GM23338 (cell line): Measurements from ENCODE around the gene MRPS27. TPM values are rescaled to one million over a fixed set of nuclear protein-coding genes. Genes with fewer than 3 reads are reported as not detected.

Experiments
- ATAC-seq: fragments of 200-7000 bp; cut with Tn5 transposase; 3 replicates; pipeline ENCODE4 v1.9.1; 2020
- DNase-seq: peaks from one replicate; pipeline ENCODE4 v3.0.0-alpha.2; 2015; ENCODE audit warnings: low spot score
- H2AFZ ChIP-seq: fragments of 200-600 bp; sonication (generic); 2 replicates; pipeline ENCODE4 v1.8.0; 2016; ENCODE audit warnings: antibody characterized with exemption, mild to moderate bottlenecking, moderate library complexity
- H3F3A ChIP-seq: fragments of 200-600 bp; sonication (generic); replicated peaks from 2 replicates; pipeline ENCODE4 v1.8.0; 2017; ENCODE audit warnings: antibody characterized with exemption, mixed run types, low read depth
- H3K27ac ChIP-seq: fragments of 200-600 bp; sonication (generic); 2 replicates; pipeline ENCODE4 v1.6.1; 2016; ENCODE audit warnings: low read depth
- H3K27me3 ChIP-seq: fragments of 200-600 bp; sonication (generic); 2 replicates; pipeline ENCODE4 v1.8.0; 2016; ENCODE audit warnings: mild to moderate bottlenecking, mixed run types, moderate library complexity; ENCODE audit not compliant: insufficient read depth
- H3K36me3 ChIP-seq: fragments of 200-600 bp; sonication (generic); 2 replicates; pipeline ENCODE4 v1.8.0; 2016; ENCODE audit warnings: mild to moderate bottlenecking; ENCODE audit not compliant: insufficient read depth
- H3K4me1 ChIP-seq: fragments of 200-600 bp; sonication (generic); 2 replicates; pipeline ENCODE4 v1.8.0; 2016; ENCODE audit warnings: mild to moderate bottlenecking, moderate library complexity; ENCODE audit not compliant: insufficient read depth
- H3K4me2 ChIP-seq: fragments of 200-600 bp; sonication (generic); 2 replicates; pipeline ENCODE4 v1.7.1; 2017; ENCODE audit warnings: mixed run types
- H3K4me3 ChIP-seq: fragments of 200-600 bp; sonication (generic); 2 replicates; pipeline ENCODE4 v1.6.1; 2016; ENCODE audit warnings: mixed run types
- H3K79me2 ChIP-seq: fragments of 200-600 bp; sonication (generic); replicated peaks from 2 replicates; pipeline ENCODE4 v1.8.0; 2017; ENCODE audit warnings: mild to moderate bottlenecking; ENCODE audit not compliant: insufficient read depth
- H3K9me2 ChIP-seq: fragments of 200-600 bp; sonication (generic); 2 replicates; pipeline ENCODE4 v1.8.0; 2017; ENCODE audit not compliant: insufficient read depth
- H4K20me1 ChIP-seq: fragments of 200-600 bp; sonication (generic); replicated peaks from 2 replicates; pipeline ENCODE4 v1.8.0; 2017; ENCODE audit warnings: mild to moderate bottlenecking; ENCODE audit not compliant: insufficient read depth
- H3K27ac Mint-ChIP-seq: 2 replicates; pipeline ENCODE4 v1.8.0; 2020; ENCODE audit warnings: inconsistent platforms, mild to moderate bottlenecking, moderate library complexity, mixed read lengths
- H3K27me3 Mint-ChIP-seq: 3 replicates; pipeline ENCODE4 v1.8.0; 2022; ENCODE audit warnings: low read depth, mild to moderate bottlenecking, moderate library complexity, mixed read lengths, inconsistent platforms; ENCODE audit not compliant: insufficient read depth, poor library complexity
- H3K36me3 Mint-ChIP-seq: 3 replicates; pipeline ENCODE4 v1.8.0; 2021; ENCODE audit warnings: low read depth, mild to moderate bottlenecking, inconsistent platforms, moderate library complexity, mixed read lengths
- H3K4me1 Mint-ChIP-seq: 3 replicates; pipeline ENCODE4 v1.8.0; 2020; ENCODE audit warnings: mild to moderate bottlenecking, inconsistent platforms, mixed read lengths
- H3K4me3 Mint-ChIP-seq: 3 replicates; pipeline ENCODE4 v1.8.0; 2021; ENCODE audit warnings: moderate library complexity, mild to moderate bottlenecking, inconsistent platforms, mixed read lengths
- H3K9me3 Mint-ChIP-seq: 3 replicates; pipeline ENCODE4 v1.8.0; 2020; ENCODE audit warnings: moderate library complexity, mild to moderate bottlenecking, inconsistent platforms, mixed read lengths
- CREB1 ChIP-seq: fragments of 250-450 bp; sonication (Bioruptor Pico); IDR thresholded peaks from 2 replicates; pipeline ENCODE4 v1.5.0; 2020; ENCODE audit warnings: low read depth, mild to moderate bottlenecking, moderate library complexity
- EZH2 ChIP-seq: fragments of 200-600 bp; sonication (generic); IDR thresholded peaks from one replicate; pipeline ENCODE4 v1.8.0; 2017; ENCODE audit warnings: antibody characterized with exemption, mild to moderate bottlenecking, low read depth; ENCODE audit not compliant: unreplicated experiment
- JUNB ChIP-seq: IDR thresholded peaks from one replicate; pipeline ENCODE4 v1.6.1; 2016; ENCODE audit warnings: antibody characterized with exemption; ENCODE audit not compliant: unreplicated experiment
- POLR2AphosphoS5 ChIP-seq: IDR thresholded peaks from 2 replicates; pipeline ENCODE4 v1.6.1; 2016; ENCODE audit warnings: antibody characterized with exemption, low read depth
- polyA plus RNA-seq: library from polyadenylated mRNA; unstranded; fragments of >200 nt; fragmentation: Nextera tagmentation; extraction: Ambion mirVana; gene quantifications from 2 replicates; pipeline ENCODE4 v1.2.1, GENCODE V29; 2016
- total RNA-seq: library from RNA; depleted of rRNA; stranded (reverse); fragments of >200 nt; shearing (Covaris generic); gene quantifications from 2 replicates; pipeline ENCODE4 v1.2.3, GENCODE V29; 2014
- TF ChIP-seq, protein P1 (sequence below), 2 experiments: fragments of 200-600 bp in 1 of 2; sonication (generic) in 1 of 2; conservative IDR thresholded peaks; 2 replicates each; pipeline versions ENCODE4 v1.5.1 to v1.6.1; 2016 to 2017; ENCODE audit warnings: antibody characterized with exemption in 2 of 2, low read depth in 2 of 2, mild to moderate bottlenecking in 2 of 2, moderate library complexity in 1 of 2
- TF ChIP-seq, protein P2 (sequence below): fragments of 250-450 bp; sonication (Bioruptor Pico); IDR thresholded peaks from 2 replicates; pipeline ENCODE4 v1.5.0; 2020; ENCODE audit warnings: mild to moderate bottlenecking, moderate library complexity
- TF ChIP-seq, protein P3 (sequence below): IDR thresholded peaks from one replicate; pipeline ENCODE4 v1.6.1; 2018; ENCODE audit warnings: antibody characterized with exemption; ENCODE audit not compliant: unreplicated experiment

Gene MRPS27
- total and polyA plus RNA-seq, 2 experiments from 2014 or later, result 53.2 to 141 TPM

DNA sequence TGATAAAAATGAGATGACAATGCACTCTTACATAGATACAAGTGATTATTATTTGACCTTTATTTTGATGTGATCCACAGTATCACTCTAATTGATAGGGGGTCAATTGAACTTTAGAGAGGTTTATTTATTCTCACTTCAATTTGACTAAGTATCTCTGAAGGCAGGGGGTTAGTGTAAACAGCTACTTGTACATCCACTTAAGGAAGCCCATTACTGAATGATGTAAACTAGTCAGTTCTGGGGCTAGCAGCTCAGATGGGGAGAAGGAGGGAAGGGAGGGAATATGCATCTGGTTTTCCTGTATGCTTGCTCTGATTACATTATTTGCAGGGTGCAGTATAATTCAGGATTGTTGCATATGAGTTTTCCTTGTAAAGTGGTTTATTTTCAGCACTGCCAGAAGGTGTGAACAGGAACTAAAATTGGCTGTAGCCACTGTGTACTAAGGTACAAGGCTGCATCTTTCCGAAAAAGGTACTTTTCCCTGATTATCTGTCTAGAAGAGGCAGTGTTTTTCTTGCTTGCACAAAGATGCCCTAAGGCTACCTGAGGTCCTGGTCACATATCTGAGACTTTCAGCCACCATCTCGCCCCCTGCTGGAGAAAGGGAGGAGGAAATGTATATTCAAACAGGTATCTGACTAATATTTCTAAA is 51.2 kb downstream of the MRPS27 start:
- DNase-seq, result peak; percentile 85
- Histone ChIP-seq H3K79me2 (peaks cover 12% of the 10 kb centered on the region; the same call in 1 of the 2 replicates), H3K9me2 (no peaks in the 10 kb centered on the region), H3K27ac (no peak overlapping the region), H3K4me3 (no peak overlapping the region), H3K4me1 (no peaks in the 10 kb centered on the region; the same call in 1 of the 2 replicates), H3K27me3 (no peaks in the 10 kb centered on the region), H3F3A (no peaks in the 10 kb centered on the region), H3K4me2 (no peak overlapping the region), H2AFZ (no peak overlapping the region), H4K20me1 (peaks cover 3% of the 10 kb centered on the region; the same call in 1 of the 2 replicates), H3K36me3 (0 out of 2 replicates have a peak, but pooled peaks cover 4% of the 10 kb centered on the region)
- Mint-ChIP-seq H3K9me3 (no peaks in the 10 kb centered on the region), H3K4me1 (peaks cover 8% of the 10 kb centered on the region; the same call in 2 of the 3 replicates), H3K27ac (no peak overlapping the region), H3K36me3 (peaks cover 6% of the 10 kb centered on the region; the same call in 2 of the 3 replicates), H3K4me3 (no peak overlapping the region), H3K27me3 (no peaks in the 10 kb centered on the region)
- peak; percentile 81 for ATAC-seq
- TF ChIP-seq JUNB (no peak), CREB1 (CRISPR knock-in tag) (no peak)
- TF ChIP-seq, protein P1, sequence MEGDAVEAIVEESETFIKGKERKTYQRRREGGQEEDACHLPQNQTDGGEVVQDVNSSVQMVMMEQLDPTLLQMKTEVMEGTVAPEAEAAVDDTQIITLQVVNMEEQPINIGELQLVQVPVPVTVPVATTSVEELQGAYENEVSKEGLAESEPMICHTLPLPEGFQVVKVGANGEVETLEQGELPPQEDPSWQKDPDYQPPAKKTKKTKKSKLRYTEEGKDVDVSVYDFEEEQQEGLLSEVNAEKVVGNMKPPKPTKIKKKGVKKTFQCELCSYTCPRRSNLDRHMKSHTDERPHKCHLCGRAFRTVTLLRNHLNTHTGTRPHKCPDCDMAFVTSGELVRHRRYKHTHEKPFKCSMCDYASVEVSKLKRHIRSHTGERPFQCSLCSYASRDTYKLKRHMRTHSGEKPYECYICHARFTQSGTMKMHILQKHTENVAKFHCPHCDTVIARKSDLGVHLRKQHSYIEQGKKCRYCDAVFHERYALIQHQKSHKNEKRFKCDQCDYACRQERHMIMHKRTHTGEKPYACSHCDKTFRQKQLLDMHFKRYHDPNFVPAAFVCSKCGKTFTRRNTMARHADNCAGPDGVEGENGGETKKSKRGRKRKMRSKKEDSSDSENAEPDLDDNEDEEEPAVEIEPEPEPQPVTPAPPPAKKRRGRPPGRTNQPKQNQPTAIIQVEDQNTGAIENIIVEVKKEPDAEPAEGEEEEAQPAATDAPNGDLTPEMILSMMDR (conservative IDR thresholded peaks at IDR 0.05; ENCODE audit: low read depth in 2 of 2), result peak; percentile 74 to 94

DNA sequence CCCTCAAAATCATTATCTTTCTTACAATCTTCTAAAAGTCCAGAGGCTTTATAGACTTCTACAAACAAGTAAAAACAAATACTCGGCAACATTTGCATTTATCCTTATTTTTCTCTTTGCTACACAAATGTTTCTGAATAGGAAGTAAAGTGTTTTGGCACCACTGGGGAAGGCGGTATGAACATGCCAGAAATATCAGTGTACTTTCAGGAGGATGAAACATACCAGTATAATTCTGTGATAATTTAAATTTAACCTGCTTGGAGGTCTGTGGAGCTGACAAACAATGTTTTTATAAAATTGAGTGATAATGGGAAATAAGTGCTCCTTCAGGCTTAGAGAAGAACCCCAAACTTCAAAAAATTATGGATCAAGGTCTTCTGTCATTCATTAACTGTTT is 51.8 kb downstream of the MRPS27 start:
- Histone ChIP-seq H4K20me1 (peaks cover 3% of the 10 kb centered on the region; the same call in 1 of the 2 replicates), H2AFZ (no peak overlapping the region), H3K4me1 (no peaks in the 10 kb centered on the region; the same call in 1 of the 2 replicates), H3K4me2 (no peak overlapping the region), H3K36me3 (0 out of 2 replicates have a peak, but pooled peaks cover 2% of the 10 kb centered on the region), H3F3A (no peaks in the 10 kb centered on the region), H3K27ac (no peak overlapping the region), H3K27me3 (no peaks in the 10 kb centered on the region), H3K79me2 (peaks cover 10% of the 10 kb centered on the region; the same call in 1 of the 2 replicates), H3K9me2 (no peaks in the 10 kb centered on the region), H3K4me3 (no peak overlapping the region)
- Mint-ChIP-seq H3K9me3 (no peaks in the 10 kb centered on the region), H3K36me3 (peaks cover 6% of the 10 kb centered on the region; the same call in 2 of the 3 replicates), H3K4me3 (no peak overlapping the region), H3K4me1 (peaks cover 8% of the 10 kb centered on the region; the same call in 2 of the 3 replicates), H3K27ac (no peak overlapping the region), H3K27me3 (no peaks in the 10 kb centered on the region)
- no peak for DNase-seq
- no peak for ATAC-seq
- no peak for TF ChIP-seq POLR2AphosphoS5
- TF ChIP-seq EZH2, result no peak
- TF ChIP-seq, protein P2, sequence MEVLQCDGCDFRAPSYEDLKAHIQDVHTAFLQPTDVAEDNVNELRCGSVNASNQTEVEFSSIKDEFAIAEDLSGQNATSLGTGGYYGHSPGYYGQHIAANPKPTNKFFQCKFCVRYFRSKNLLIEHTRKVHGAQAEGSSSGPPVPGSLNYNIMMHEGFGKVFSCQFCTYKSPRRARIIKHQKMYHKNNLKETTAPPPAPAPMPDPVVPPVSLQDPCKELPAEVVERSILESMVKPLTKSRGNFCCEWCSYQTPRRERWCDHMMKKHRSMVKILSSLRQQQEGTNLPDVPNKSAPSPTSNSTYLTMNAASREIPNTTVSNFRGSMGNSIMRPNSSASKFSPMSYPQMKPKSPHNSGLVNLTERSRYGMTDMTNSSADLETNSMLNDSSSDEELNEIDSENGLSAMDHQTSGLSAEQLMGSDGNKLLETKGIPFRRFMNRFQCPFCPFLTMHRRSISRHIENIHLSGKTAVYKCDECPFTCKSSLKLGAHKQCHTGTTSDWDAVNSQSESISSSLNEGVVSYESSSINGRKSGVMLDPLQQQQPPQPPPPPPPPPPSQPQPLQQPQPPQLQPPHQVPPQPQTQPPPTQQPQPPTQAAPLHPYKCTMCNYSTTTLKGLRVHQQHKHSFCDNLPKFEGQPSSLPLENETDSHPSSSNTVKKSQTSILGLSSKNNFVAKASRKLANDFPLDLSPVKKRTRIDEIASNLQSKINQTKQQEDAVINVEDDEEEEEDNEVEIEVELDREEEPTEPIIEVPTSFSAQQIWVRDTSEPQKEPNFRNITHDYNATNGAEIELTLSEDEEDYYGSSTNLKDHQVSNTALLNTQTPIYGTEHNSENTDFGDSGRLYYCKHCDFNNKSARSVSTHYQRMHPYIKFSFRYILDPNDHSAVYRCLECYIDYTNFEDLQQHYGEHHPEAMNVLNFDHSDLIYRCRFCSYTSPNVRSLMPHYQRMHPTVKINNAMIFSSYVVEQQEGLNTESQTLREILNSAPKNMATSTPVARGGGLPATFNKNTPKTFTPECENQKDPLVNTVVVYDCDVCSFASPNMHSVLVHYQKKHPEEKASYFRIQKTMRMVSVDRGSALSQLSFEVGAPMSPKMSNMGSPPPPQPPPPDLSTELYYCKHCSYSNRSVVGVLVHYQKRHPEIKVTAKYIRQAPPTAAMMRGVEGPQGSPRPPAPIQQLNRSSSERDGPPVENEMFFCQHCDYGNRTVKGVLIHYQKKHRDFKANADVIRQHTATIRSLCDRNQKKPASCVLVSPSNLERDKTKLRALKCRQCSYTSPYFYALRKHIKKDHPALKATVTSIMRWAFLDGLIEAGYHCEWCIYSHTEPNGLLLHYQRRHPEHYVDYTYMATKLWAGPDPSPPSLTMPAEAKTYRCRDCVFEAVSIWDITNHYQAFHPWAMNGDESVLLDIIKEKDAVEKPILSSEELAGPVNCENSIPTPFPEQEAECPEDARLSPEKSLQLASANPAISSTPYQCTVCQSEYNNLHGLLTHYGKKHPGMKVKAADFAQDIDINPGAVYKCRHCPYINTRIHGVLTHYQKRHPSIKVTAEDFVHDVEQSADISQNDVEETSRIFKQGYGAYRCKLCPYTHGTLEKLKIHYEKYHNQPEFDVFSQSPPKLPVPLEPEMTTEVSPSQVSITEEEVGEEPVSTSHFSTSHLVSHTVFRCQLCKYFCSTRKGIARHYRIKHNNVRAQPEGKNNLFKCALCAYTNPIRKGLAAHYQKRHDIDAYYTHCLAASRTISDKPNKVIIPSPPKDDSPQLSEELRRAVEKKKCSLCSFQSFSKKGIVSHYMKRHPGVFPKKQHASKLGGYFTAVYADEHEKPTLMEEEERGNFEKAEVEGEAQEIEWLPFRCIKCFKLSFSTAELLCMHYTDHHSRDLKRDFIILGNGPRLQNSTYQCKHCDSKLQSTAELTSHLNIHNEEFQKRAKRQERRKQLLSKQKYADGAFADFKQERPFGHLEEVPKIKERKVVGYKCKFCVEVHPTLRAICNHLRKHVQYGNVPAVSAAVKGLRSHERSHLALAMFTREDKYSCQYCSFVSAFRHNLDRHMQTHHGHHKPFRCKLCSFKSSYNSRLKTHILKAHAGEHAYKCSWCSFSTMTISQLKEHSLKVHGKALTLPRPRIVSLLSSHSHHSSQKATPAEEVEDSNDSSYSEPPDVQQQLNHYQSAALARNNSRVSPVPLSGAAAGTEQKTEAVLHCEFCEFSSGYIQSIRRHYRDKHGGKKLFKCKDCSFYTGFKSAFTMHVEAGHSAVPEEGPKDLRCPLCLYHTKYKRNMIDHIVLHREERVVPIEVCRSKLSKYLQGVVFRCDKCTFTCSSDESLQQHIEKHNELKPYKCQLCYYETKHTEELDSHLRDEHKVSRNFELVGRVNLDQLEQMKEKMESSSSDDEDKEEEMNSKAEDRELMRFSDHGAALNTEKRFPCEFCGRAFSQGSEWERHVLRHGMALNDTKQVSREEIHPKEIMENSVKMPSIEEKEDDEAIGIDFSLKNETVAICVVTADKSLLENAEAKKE, result no peak
- no peak for TF ChIP-seq CREB1 (CRISPR knock-in tag)
- TF ChIP-seq, protein P3, sequence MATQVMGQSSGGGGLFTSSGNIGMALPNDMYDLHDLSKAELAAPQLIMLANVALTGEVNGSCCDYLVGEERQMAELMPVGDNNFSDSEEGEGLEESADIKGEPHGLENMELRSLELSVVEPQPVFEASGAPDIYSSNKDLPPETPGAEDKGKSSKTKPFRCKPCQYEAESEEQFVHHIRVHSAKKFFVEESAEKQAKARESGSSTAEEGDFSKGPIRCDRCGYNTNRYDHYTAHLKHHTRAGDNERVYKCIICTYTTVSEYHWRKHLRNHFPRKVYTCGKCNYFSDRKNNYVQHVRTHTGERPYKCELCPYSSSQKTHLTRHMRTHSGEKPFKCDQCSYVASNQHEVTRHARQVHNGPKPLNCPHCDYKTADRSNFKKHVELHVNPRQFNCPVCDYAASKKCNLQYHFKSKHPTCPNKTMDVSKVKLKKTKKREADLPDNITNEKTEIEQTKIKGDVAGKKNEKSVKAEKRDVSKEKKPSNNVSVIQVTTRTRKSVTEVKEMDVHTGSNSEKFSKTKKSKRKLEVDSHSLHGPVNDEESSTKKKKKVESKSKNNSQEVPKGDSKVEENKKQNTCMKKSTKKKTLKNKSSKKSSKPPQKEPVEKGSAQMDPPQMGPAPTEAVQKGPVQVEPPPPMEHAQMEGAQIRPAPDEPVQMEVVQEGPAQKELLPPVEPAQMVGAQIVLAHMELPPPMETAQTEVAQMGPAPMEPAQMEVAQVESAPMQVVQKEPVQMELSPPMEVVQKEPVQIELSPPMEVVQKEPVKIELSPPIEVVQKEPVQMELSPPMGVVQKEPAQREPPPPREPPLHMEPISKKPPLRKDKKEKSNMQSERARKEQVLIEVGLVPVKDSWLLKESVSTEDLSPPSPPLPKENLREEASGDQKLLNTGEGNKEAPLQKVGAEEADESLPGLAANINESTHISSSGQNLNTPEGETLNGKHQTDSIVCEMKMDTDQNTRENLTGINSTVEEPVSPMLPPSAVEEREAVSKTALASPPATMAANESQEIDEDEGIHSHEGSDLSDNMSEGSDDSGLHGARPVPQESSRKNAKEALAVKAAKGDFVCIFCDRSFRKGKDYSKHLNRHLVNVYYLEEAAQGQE, result no peak
